Measurements from ENCODE around the gene ASNSD1.

- TF ChIP-seq EZH2phosphoT487 (IDR thresholded peaks at IDR 0.05; ENCODE audit: insufficient read depth, low read depth) = no peak
- TF ChIP-seq EZH2 (IDR thresholded peaks at IDR 0.05; ENCODE audit: insufficient read depth, poor library complexity, severe bottlenecking) = no peak
These were observed 12.3 kb upstream of the ASNSD1 start for GRCh38 chr2:189648846-189649509.
